Nephron progenitor cell (in vitro differentiated cells): Measurements from ENCODE around the gene PARVA.

Source experiments
- DNase-seq: peaks from one replicate; pipeline ENCODE4 v3.0.0; 2021
- H3K27ac Mint-ChIP-seq: 2 replicates; pipeline ENCODE4 v1.8.0; 2021; ENCODE audit warnings: mild to moderate bottlenecking, moderate library complexity, mixed read lengths
- H3K27me3 Mint-ChIP-seq: 2 replicates; pipeline ENCODE4 v1.8.0; 2021; ENCODE audit warnings: mild to moderate bottlenecking, low read depth, mixed read lengths; ENCODE audit not compliant: poor library complexity
- H3K36me3 Mint-ChIP-seq: 2 replicates; pipeline ENCODE4 v1.8.0; 2021; ENCODE audit warnings: low read depth, mixed read lengths
- H3K4me1 Mint-ChIP-seq: 2 replicates; pipeline ENCODE4 v1.8.0; 2021; ENCODE audit warnings: mixed read lengths
- H3K4me3 Mint-ChIP-seq: 2 replicates; pipeline ENCODE4 v1.8.0; 2021; ENCODE audit warnings: mild to moderate bottlenecking, moderate library complexity, mixed read lengths
- H3K9me3 Mint-ChIP-seq: 2 replicates; pipeline ENCODE4 v1.8.0; 2021; ENCODE audit warnings: mild to moderate bottlenecking, moderate library complexity, mixed read lengths
- CTCF ChIP-seq: fragments of 200-600 bp; sonication (generic); IDR thresholded peaks from 2 replicates; pipeline ENCODE4 v1.5.0; 2021; ENCODE audit warnings: antibody characterized with exemption

Gene PARVA

DNA sequence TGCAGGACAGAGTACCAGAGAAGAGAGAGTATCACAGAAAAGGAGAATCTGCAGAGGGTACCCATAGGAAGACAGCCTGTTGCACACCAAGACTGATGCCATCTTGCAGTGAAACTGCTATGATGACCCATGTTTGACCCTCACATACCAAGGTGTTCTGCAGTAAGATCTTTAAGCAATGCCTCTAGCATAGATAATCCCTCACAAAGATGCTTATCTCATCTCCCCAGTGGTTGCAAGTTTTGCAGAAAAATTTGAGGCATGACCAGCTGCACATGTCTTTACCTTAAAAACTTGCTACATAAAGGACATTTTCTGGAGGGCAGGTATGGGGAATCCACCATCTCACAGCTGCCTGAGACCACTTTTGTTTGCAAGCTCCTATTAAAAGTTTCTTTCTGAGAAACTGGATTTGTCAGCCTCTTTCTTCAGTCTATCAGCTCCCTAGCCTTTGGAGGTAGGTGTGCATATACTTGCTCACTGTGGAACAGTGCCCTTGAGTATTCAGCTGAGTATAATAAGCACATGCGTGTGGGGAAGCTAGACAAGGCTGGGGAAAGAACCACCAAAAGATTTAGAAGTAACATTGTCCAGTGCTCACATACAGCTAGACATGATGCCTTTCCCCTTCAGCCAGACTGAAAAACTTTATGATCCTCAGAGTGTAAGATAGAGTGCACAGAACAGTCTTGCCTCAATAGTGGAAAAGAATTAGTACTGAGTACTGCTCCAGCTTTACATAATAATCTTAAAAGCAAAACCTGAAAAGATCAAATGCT lies 196.5 kb downstream of the PARVA start:
- no peaks in the 10 kb centered on the region for H3K4me1 Mint-ChIP-seq
- no peaks in the 10 kb centered on the region for H3K36me3 Mint-ChIP-seq
- no peak for TF ChIP-seq CTCF
- DNase-seq = no peak
- H3K27me3 Mint-ChIP-seq = peaks cover 14% of the 10 kb centered on the region
- peaks cover 13% of the 10 kb centered on the region for H3K9me3 Mint-ChIP-seq
- H3K4me3 Mint-ChIP-seq = no peak overlapping the region
- H3K27ac Mint-ChIP-seq = no peak overlapping the region

DNA sequence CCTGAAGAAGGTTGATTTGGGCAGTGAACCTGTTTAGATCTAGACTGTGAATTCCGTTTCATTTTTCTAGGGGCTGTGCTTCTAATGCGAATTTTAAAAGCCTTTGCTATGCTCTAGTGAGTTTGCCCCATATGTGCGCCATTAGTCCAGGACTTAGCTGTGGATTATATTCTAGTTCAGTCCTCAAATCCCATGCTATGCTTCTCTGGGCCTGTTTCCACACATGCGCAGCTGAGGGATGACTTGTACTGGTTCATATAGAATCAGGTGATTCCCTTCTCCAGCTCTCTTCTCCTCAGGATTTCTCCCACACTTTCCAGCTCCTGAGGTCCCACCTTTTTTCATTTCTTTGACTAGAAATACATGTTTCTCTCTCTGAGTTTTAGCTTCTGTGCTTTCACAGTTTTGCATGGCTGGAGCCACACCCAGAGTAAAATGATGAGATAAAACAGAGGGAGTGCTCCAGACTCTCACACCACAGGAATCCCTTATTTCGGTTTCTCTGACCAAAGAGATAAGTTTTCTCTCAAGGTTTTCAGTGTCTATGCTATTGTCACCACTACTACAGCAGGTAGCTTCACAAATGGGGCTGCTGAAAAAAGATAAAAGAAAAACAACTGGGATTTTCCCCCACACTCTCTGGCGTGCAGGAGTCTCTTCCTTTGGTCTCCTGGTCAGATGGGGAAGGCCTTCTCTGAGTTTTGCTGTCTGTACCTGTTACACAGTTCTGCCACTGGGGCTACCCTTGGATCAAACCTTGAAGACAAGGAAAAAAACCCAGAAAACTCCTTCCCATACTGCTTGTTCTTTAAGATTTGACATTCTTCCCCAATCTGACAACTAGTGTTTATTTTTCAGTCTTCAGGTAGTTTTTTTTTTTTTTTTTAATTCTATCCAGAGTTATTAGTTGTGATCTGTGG lies 200.6 kb downstream of the PARVA start:
- no peak for TF ChIP-seq CTCF
- H3K36me3 Mint-ChIP-seq = no peaks in the 10 kb centered on the region
- no peak for DNase-seq
- H3K27me3 Mint-ChIP-seq = peaks cover 13% of the 10 kb centered on the region
- no peaks in the 10 kb centered on the region for H3K9me3 Mint-ChIP-seq
- no peak overlapping the region for H3K4me3 Mint-ChIP-seq
- peaks cover 8% of the 10 kb centered on the region for H3K4me1 Mint-ChIP-seq
- no peak overlapping the region for H3K27ac Mint-ChIP-seq

DNA sequence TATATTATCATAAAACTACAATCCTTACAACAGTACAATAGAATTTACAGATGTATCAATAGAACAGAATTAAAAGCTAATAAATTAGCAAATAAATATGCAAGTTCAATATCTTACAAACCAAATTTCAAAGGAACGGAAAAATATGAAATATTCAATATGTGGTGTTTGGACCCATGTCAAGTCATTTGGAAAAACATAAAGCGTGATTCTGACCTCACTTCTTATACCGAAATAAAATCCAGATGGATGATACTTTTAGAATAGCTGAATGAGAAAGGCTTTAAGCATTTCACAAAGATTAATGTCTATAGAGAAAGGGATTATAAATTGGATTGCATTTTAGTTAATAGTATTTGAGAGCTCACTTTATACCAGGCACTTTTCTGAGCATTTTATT lies 204.0 kb downstream of the PARVA start:
- DNase-seq = no peak
- TF ChIP-seq CTCF = no peak
- Mint-ChIP-seq H3K27me3 (peaks cover 10% of the 10 kb centered on the region), H3K27ac (no peak overlapping the region), H3K36me3 (no peaks in the 10 kb centered on the region), H3K9me3 (no peaks in the 10 kb centered on the region), H3K4me1 (peaks cover 8% of the 10 kb centered on the region), H3K4me3 (no peak overlapping the region)

DNA sequence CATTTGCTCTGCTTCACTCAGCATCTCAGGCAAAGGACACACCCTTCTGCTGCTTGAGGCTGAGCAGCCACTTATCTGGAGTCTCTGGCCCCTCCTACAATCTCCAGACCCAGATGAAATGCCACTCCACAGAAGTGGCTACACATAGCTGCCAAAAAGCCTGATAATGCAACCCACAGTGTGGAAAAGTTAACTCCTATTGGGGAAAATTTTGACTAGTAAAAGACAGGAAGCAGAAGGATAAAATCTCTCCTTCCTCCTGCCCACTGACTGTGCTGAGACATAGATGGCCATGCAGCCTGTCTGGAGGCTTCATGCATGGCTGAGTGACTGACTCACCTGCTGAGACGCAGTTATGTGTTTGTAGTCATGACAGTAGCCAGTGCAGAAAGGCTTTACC lies 204.6 kb downstream of the PARVA start:
- Mint-ChIP-seq H3K4me3 (no peak overlapping the region), H3K27me3 (peaks cover 10% of the 10 kb centered on the region), H3K36me3 (no peaks in the 10 kb centered on the region), H3K9me3 (no peaks in the 10 kb centered on the region), H3K27ac (no peak overlapping the region), H3K4me1 (peaks cover 9% of the 10 kb centered on the region)
- no peak for DNase-seq
- TF ChIP-seq CTCF = no peak
